ENCODE measurements around the gene NAALADL2. TPM values are rescaled to one million over a fixed set of nuclear protein-coding genes. Genes with fewer than 3 reads are reported as not detected.

Gene NAALADL2
- total and polyA plus RNA-seq, 2 donors (not counting 3 experiments of a cell fraction or from before 2014, with no cell fraction given): 1.1 to 4.0 TPM

DNA sequence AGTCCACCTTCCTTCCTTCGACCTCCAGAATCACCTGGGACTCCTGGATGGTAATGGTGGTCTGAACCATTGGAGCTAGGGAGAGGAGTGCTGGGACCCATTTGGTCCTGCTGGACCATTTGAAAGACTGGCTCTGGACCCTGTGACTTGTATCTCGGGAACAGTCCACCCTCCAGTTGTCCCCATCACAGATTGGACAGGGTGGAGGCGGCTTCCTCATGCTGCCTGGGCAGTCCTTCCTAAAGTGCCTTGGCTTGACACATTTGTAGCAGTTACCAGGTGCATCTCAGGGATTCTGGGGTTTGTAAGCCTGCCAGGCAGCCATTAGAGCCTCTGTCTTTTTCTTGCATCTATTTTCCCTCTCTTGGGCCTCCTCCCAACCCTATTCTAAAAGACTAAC, 758.1 kb downstream of the NAALADL2 start:
- no peaks in the 10 kb centered on the region for H4K20me1 ChIP-seq (replicated peaks; ENCODE audit: control insufficient read depth, extremely low read depth, insufficient read depth, low read length)
- no peak overlapping the region for H3K4me3 ChIP-seq (replicated peaks in 1 of 3; ENCODE audit: insufficient read depth in 1 of 3, low read depth in 1 of 3, low read length in 3 of 3)
- no peaks in the 10 kb centered on the region for H3K9me3 ChIP-seq (replicated peaks; ENCODE audit: control insufficient read depth, insufficient read depth, low read length)
- ChIA-PET POLR2A (no interaction called here), CTCF (no interaction called here)
- DNase-seq (ENCODE audit: low read depth, low spot score) (no peak), FAIRE-seq (no peak)
- no TSS peak for BruUV-seq (replicated peaks)
- no peak overlapping the region for H3K27ac ChIP-seq (ENCODE audit: insufficient read depth, low read depth, low read length)
- no peaks in the 10 kb centered on the region for H3K9me1 ChIP-seq (replicated peaks; ENCODE audit: control insufficient read depth, extremely low read depth, insufficient read depth, low read length)
- H3K9ac ChIP-seq (replicated peaks; ENCODE audit: extremely low read depth, insufficient read depth, low read length): no peak overlapping the region
- dilution Hi-C loops (cut with MboI; ENCODE audit: extremely low pct_ligation_motif_present, low sequenced_read_pairs): no loop called here
- H3K36me3 ChIP-seq (ENCODE audit: control insufficient read depth in 2 of 2, extremely low read depth in 1 of 2, insufficient read depth in 2 of 2, low read length in 2 of 2): no peaks in the 10 kb centered on the region
- no peaks in the 10 kb centered on the region for H3K4me1 ChIP-seq (ENCODE audit: control insufficient read depth, extremely low read depth, insufficient read depth, low read length)
- no peak overlapping the region for H2AFZ ChIP-seq (ENCODE audit: low read depth, low read length)
- no peaks in the 10 kb centered on the region for H3K27me3 ChIP-seq (ENCODE audit: control insufficient read depth in 2 of 2, insufficient read depth in 2 of 2, low read length in 2 of 2)
- intact Hi-C loops (cut with micrococcal nuclease): no loop called here
- H3K79me2 ChIP-seq (ENCODE audit: control insufficient read depth, insufficient read depth, low read length): no peaks in the 10 kb centered on the region
- no peak for TF ChIP-seq JUN (IDR thresholded peaks at IDR 0.05; ENCODE audit: borderline replicate concordance, insufficient read depth, insufficient read length, low read depth)
- TF ChIP-seq EZH2 (IDR thresholded peaks at IDR 0.05; ENCODE audit: borderline replicate concordance, low read depth, low read length, severe bottlenecking): no peak
- no peak for TF ChIP-seq FOS (IDR thresholded peaks at IDR 0.05; ENCODE audit: borderline replicate concordance, insufficient read depth, low read length)
- no peak for TF ChIP-seq POLR2AphosphoS5 (IDR thresholded peaks at IDR 0.05; ENCODE audit: insufficient read depth, low read depth, low read length)
- no peak for TF ChIP-seq POLR2A (IDR thresholded peaks at IDR 0.05; ENCODE audit: low read depth, low read length)
- TF ChIP-seq MYC (IDR thresholded peaks at IDR 0.05; ENCODE audit: low read depth, low read length): no peak
- TF ChIP-seq, protein P1, sequence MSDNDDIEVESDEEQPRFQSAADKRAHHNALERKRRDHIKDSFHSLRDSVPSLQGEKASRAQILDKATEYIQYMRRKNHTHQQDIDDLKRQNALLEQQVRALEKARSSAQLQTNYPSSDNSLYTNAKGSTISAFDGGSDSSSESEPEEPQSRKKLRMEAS (IDR thresholded peaks at IDR 0.05; ENCODE audit: insufficient read depth, insufficient read length): no peak
- TF ChIP-seq, protein P2, sequence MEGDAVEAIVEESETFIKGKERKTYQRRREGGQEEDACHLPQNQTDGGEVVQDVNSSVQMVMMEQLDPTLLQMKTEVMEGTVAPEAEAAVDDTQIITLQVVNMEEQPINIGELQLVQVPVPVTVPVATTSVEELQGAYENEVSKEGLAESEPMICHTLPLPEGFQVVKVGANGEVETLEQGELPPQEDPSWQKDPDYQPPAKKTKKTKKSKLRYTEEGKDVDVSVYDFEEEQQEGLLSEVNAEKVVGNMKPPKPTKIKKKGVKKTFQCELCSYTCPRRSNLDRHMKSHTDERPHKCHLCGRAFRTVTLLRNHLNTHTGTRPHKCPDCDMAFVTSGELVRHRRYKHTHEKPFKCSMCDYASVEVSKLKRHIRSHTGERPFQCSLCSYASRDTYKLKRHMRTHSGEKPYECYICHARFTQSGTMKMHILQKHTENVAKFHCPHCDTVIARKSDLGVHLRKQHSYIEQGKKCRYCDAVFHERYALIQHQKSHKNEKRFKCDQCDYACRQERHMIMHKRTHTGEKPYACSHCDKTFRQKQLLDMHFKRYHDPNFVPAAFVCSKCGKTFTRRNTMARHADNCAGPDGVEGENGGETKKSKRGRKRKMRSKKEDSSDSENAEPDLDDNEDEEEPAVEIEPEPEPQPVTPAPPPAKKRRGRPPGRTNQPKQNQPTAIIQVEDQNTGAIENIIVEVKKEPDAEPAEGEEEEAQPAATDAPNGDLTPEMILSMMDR (IDR thresholded peaks at IDR 0.05; ENCODE audit: extremely low read depth in 1 of 2, insufficient read depth in 1 of 2, low read depth in 1 of 2, low read length in 2 of 2): no peak
- TF ChIP-seq GATA2 (IDR thresholded peaks at IDR 0.05; ENCODE audit: insufficient read depth, insufficient read length, low read depth, low read length): no peak
- H3K4me2 ChIP-seq (ENCODE audit: insufficient read depth, low read length): no peak overlapping the region

Data from endothelial cell of umbilical vein (primary cell).